ENCODE results near the gene SLC7A8.

GRCh38 chr14:23209651-23210423 is 26.4 kb upstream of the SLC7A8 start:
- TF ChIP-seq POLR2A (IDR thresholded peaks at IDR 0.05): no peak
- no peak for TF ChIP-seq CTCF (IDR thresholded peaks at IDR 0.05)

All from heart left ventricle (tissue), 13 donors.